HUES48 (cell line): ENCODE results near the gene STARD10.
"Not testable (repeated sequence)": the region's sequence is repeated elsewhere in the genome, so short reads cannot be mapped to it uniquely, and the experiment has no call there.

Source experiments
- H3K27ac ChIP-seq: one replicate; pipeline ENCODE4 v1.7.0; 2013; ENCODE audit warnings: low read depth, low read length, inconsistent platforms
- H3K27me3 ChIP-seq: 2 replicates; pipeline ENCODE4 v1.6.1; 2013; ENCODE audit warnings: mild to moderate bottlenecking, low read length; ENCODE audit not compliant: control insufficient read depth, insufficient read depth
- H3K36me3 ChIP-seq: 2 replicates; pipeline ENCODE4 v1.6.1; 2013; ENCODE audit warnings: low read length; ENCODE audit not compliant: control insufficient read depth, insufficient read depth
- H3K4me1 ChIP-seq: 2 replicates; pipeline ENCODE4 v1.6.1; 2013; ENCODE audit warnings: mild to moderate bottlenecking, low read length; ENCODE audit not compliant: control insufficient read depth, insufficient read depth
- H3K4me3 ChIP-seq: 2 replicates; pipeline ENCODE4 v1.5.1; 2013; ENCODE audit warnings: mild to moderate bottlenecking, low read depth, low read length
- H3K9ac ChIP-seq: 2 replicates; pipeline ENCODE4 v1.6.1; 2013; ENCODE audit warnings: mild to moderate bottlenecking, low read depth, low read length, moderate library complexity
- H3K9me3 ChIP-seq: 2 replicates; pipeline ENCODE4 v1.6.1; 2013; ENCODE audit warnings: low read length; ENCODE audit not compliant: control insufficient read depth, insufficient read depth

The STARD10 gene

GRCh38 chr11:72833083-72833733 is 39.4 kb upstream of the STARD10 start:
- H3K9me3 ChIP-seq = no peaks in the 10 kb centered on the region
- peaks cover 9% of the 10 kb centered on the region; the same call in 1 of the 2 replicates for H3K4me1 ChIP-seq
- no peak overlapping the region for H3K4me3 ChIP-seq
- H3K36me3 ChIP-seq = 0 out of 2 replicates have a peak, but pooled peaks cover 7% of the 10 kb centered on the region
- no peaks in the 10 kb centered on the region for H3K27me3 ChIP-seq
- H3K9ac ChIP-seq = no peak overlapping the region
- no peak overlapping the region for H3K27ac ChIP-seq

- Histone ChIP-seq H3K9me3 (no peaks in the 10 kb centered on the region), H3K27ac (no peak overlapping the region), H3K27me3 (no peaks in the 10 kb centered on the region), H3K36me3 (0 out of 2 replicates have a peak, but pooled peaks cover 5% of the 10 kb centered on the region), H3K9ac (no peak overlapping the region), H3K4me1 (peaks cover 9% of the 10 kb centered on the region; the same call in 1 of the 2 replicates), H3K4me3 (no peak overlapping the region)
Measured at GRCh38 chr11:72832301-72833082, 38.6 kb upstream of the STARD10 start.

- H3K9ac ChIP-seq = no peak overlapping the region
- no peaks in the 10 kb centered on the region for H3K27me3 ChIP-seq
- H3K4me1 ChIP-seq = peaks cover 9% of the 10 kb centered on the region; the same call in 1 of the 2 replicates
- H3K36me3 ChIP-seq = 0 out of 2 replicates have a peak, but pooled peaks cover 4% of the 10 kb centered on the region
- H3K9me3 ChIP-seq = no peaks in the 10 kb centered on the region
- no peak overlapping the region for H3K27ac ChIP-seq
- no peak overlapping the region for H3K4me3 ChIP-seq
Measured at GRCh38 chr11:72831521-72832300, 37.9 kb upstream of the STARD10 start.

GRCh38 chr11:72829884-72830533 is 36.2 kb upstream of the STARD10 start:
- Histone ChIP-seq H3K9ac (no peak overlapping the region), H3K4me1 (peaks cover 9% of the 10 kb centered on the region; the same call in 1 of the 2 replicates), H3K9me3 (no peaks in the 10 kb centered on the region), H3K36me3 (0 out of 2 replicates have a peak, but pooled peaks cover 4% of the 10 kb centered on the region), H3K27me3 (no peaks in the 10 kb centered on the region), H3K27ac (no peak overlapping the region), H3K4me3 (no peak overlapping the region)

- Histone ChIP-seq H3K9me3 (no peaks in the 10 kb centered on the region), H3K36me3 (0 out of 2 replicates have a peak, but pooled peaks cover 4% of the 10 kb centered on the region), H3K9ac (no peak overlapping the region), H3K27ac (no peak overlapping the region), H3K4me1 (peaks cover 9% of the 10 kb centered on the region; the same call in 1 of the 2 replicates), H3K4me3 (no peak overlapping the region), H3K27me3 (no peaks in the 10 kb centered on the region)
Measured at GRCh38 chr11:72829178-72829577, 35.3 kb upstream of the STARD10 start.

- Histone ChIP-seq H3K9ac (no peak overlapping the region), H3K4me1 (peaks cover 9% of the 10 kb centered on the region; the same call in 1 of the 2 replicates), H3K27ac (no peak overlapping the region), H3K4me3 (no peak overlapping the region), H3K9me3 (no peaks in the 10 kb centered on the region), H3K36me3 (0 out of 2 replicates have a peak, but pooled peaks cover 4% of the 10 kb centered on the region), H3K27me3 (no peaks in the 10 kb centered on the region)
Measured at GRCh38 chr11:72828692-72829101, 34.9 kb upstream of the STARD10 start.

- H3K27me3 ChIP-seq = peaks cover 4% of the 10 kb centered on the region; the same call in 1 of the 2 replicates
- no peak overlapping the region for H3K9ac ChIP-seq
- H3K27ac ChIP-seq = no peak overlapping the region
- no peaks in the 10 kb centered on the region for H3K9me3 ChIP-seq
- peaks cover 9% of the 10 kb centered on the region; the same call in 1 of the 2 replicates for H3K4me1 ChIP-seq
- 0 out of 2 replicates have a peak, but pooled peaks cover 4% of the 10 kb centered on the region for H3K36me3 ChIP-seq
- no peak overlapping the region for H3K4me3 ChIP-seq
Measured at GRCh38 chr11:72828081-72828567, 34.3 kb upstream of the STARD10 start.

- H3K9me3 ChIP-seq, H3K4me3 ChIP-seq, H3K27ac ChIP-seq, H3K9ac ChIP-seq, H3K36me3 ChIP-seq, H3K4me1 ChIP-seq, H3K27me3 ChIP-seq: not testable (repeated sequence)
Measured at GRCh38 chr11:72827656-72828055, 33.8 kb upstream of the STARD10 start.

GRCh38 chr11:72826942-72827480 is 33.2 kb upstream of the STARD10 start:
- Histone ChIP-seq H3K9me3 (no peaks in the 10 kb centered on the region), H3K27me3 (peaks cover 8% of the 10 kb centered on the region; the same call in 1 of the 2 replicates), H3K27ac (no peak overlapping the region), H3K4me3 (no peak overlapping the region), H3K4me1 (peaks cover 8% of the 10 kb centered on the region; the same call in 1 of the 2 replicates), H3K9ac (no peak overlapping the region), H3K36me3 (0 out of 2 replicates have a peak, but pooled peaks cover 4% of the 10 kb centered on the region)
